CD4-positive, CD25-positive, alpha-beta regulatory T cell (primary cell): Measurements from ENCODE around the gene ECE2. TPM values are rescaled to one million over a fixed set of nuclear protein-coding genes. Genes with fewer than 3 reads are reported as not detected.

Experiments used
- ATAC-seq, 2 donors: fragments of 150-1000 bp; cut with Tn5 transposase; one replicate each; pipeline ENCODE4 v1.10.0; 2021; ENCODE audit warnings: low read depth in 2 of 2, moderate number of reproducible peaks in 2 of 2, moderate library complexity in 1 of 2
- DNase-seq, 3 donors: peaks; one replicate each; pipeline versions ENCODE4 v3.0.0 to v3.0.0-alpha.2; 2012 to 2022; ENCODE audit warnings: mixed read lengths in 1 of 3
- H3K27ac ChIP-seq: one replicate; pipeline ENCODE4 v1.7.0; 2013; ENCODE audit warnings: mild to moderate bottlenecking, low read length; ENCODE audit not compliant: insufficient read depth, poor library complexity, severe bottlenecking
- H3K27me3 ChIP-seq: one replicate; pipeline ENCODE4 v1.7.0; 2013; ENCODE audit warnings: low read length; ENCODE audit not compliant: control insufficient read depth, insufficient read depth
- H3K36me3 ChIP-seq: one replicate; pipeline ENCODE4 v1.7.0; 2013; ENCODE audit warnings: mild to moderate bottlenecking, low read length, moderate library complexity; ENCODE audit not compliant: control insufficient read depth, insufficient read depth
- H3K4me1 ChIP-seq: 2 replicates; pipeline ENCODE4 v1.7.0; 2013; ENCODE audit warnings: mild to moderate bottlenecking, low read length; ENCODE audit not compliant: insufficient read depth, control insufficient read depth, poor library complexity, severe bottlenecking
- H3K4me3 ChIP-seq: one replicate; pipeline ENCODE4 v1.7.0; 2013; ENCODE audit warnings: low read depth, mild to moderate bottlenecking, low read length, moderate library complexity
- H3K9me3 ChIP-seq, 2 experiments: 1 replicate in 1 of 2; 2 replicates in 1 of 2; pipeline ENCODE4 v1.7.0; 2013; ENCODE audit warnings: low read length in 2 of 2, mild to moderate bottlenecking in 1 of 2, moderate library complexity in 1 of 2; ENCODE audit not compliant: control insufficient read depth in 2 of 2
- H3K27ac Mint-ChIP-seq, 3 donors: one replicate each; pipeline ENCODE4 v1.8.0; 2020 to 2022; ENCODE audit warnings: mild to moderate bottlenecking in 3 of 3, mixed read lengths in 3 of 3, moderate library complexity in 2 of 3
- H3K27me3 Mint-ChIP-seq: one replicate; pipeline ENCODE4 v1.8.0; 2022; ENCODE audit warnings: mild to moderate bottlenecking, mixed read lengths
- H3K36me3 Mint-ChIP-seq: one replicate; pipeline ENCODE4 v1.8.0; 2020; ENCODE audit warnings: mixed read lengths
- H3K4me1 Mint-ChIP-seq, 4 donors: one replicate each; pipeline ENCODE4 v1.8.0; 2020 to 2022; ENCODE audit warnings: mixed read lengths in 4 of 4, mild to moderate bottlenecking in 1 of 4
- H3K4me3 Mint-ChIP-seq, 4 donors: one replicate each; pipeline ENCODE4 v1.8.0; 2020 to 2022; ENCODE audit warnings: mild to moderate bottlenecking in 4 of 4, mixed read lengths in 4 of 4, moderate library complexity in 3 of 4
- H3K9me3 Mint-ChIP-seq, 7 donors: one replicate each; pipeline ENCODE4 v1.8.0; 2020 to 2022; ENCODE audit warnings: mixed read lengths in 7 of 7, mild to moderate bottlenecking in 3 of 7, moderate library complexity in 2 of 7
- polyA plus RNA-seq, 4 donors: library from polyadenylated mRNA; unstranded; fragments of 300-500 nt; fragmentation: Illumina TruSeq; gene quantifications; one replicate each; pipeline ENCODE4 v1.2.3, GENCODE V29; 2021
- total RNA-seq: library from RNA; stranded (reverse); gene quantifications from one replicate; pipeline ENCODE4 v1.2.3, GENCODE V29; 2022

Gene ECE2
- total and polyA plus RNA-seq, 5 donors from 2014 or later = not detected

GRCh38 chr3:184311633-184312032 is 35.8 kb downstream of the ECE2 start:
- Mint-ChIP-seq H3K4me1 (peaks cover 0 to 13% (median 8%) of the 10 kb centered on the region in 4 donors), H3K27me3 (no peaks in the 10 kb centered on the region), H3K9me3 (no peaks in the 10 kb centered on the region), H3K36me3 (peaks cover 28% of the 10 kb centered on the region), H3K4me3 (peak overlapping the region in 3 of 4 donors; percentile 1 to 81 (median 57)), H3K27ac (no peak overlapping the region)
- DNase-seq (no peak), ATAC-seq (no peak)
- no peak overlapping the region for H3K27ac ChIP-seq
- H3K36me3 ChIP-seq = peaks cover 23% of the 10 kb centered on the region
- no peaks in the 10 kb centered on the region for H3K9me3 ChIP-seq
- H3K4me3 ChIP-seq = no peak overlapping the region
- no peaks in the 10 kb centered on the region for H3K27me3 ChIP-seq
- H3K4me1 ChIP-seq = peaks cover 17% of the 10 kb centered on the region

GRCh38 chr3:184314363-184314699 is 38.5 kb downstream of the ECE2 start, which contains the start of gene EIF4G1:
Gene EIF4G1 (plus strand): TSS chr3:184314606. CDS start chr3:184315797, 1,191 bp downstream.
- Mint-ChIP-seq H3K9me3 (no peaks in the 10 kb centered on the region), H3K27ac (peak within 1 kb of the TSS; percentile 91 to 96 (median 94)), H3K27me3 (no peaks in the 10 kb centered on the region), H3K4me1 (peaks cover 11 to 32% (median 23%) of the 10 kb centered on the region in 4 donors), H3K4me3 (peak within 1 kb of the TSS; percentile 86 to 94 (median 90)), H3K36me3 (peaks cover 21% of the 10 kb centered on the region)
- H3K4me1 ChIP-seq = peaks cover 26% of the 10 kb centered on the region
- ATAC-seq (peak; percentile 84 to 89), DNase-seq (peak; percentile 91 to 95 (median 92))
- no peaks in the 10 kb centered on the region for H3K27me3 ChIP-seq
- H3K9me3 ChIP-seq = no peaks in the 10 kb centered on the region
- peaks cover 21% of the 10 kb centered on the region for H3K36me3 ChIP-seq
- peak within 1 kb of the TSS; percentile 88 for H3K27ac ChIP-seq
- H3K4me3 ChIP-seq = peak within 1 kb of the TSS; percentile 78

GRCh38 chr3:184314700-184315542 is 39.1 kb downstream of the ECE2 start:
- Mint-ChIP-seq H3K9me3 (no peaks in the 10 kb centered on the region), H3K27ac (peak overlapping the region; percentile 68 to 96 (median 94)), H3K27me3 (no peaks in the 10 kb centered on the region), H3K4me3 (peak overlapping the region; percentile 86 to 94 (median 89)), H3K36me3 (peaks cover 19% of the 10 kb centered on the region), H3K4me1 (peaks cover 11 to 34% (median 23%) of the 10 kb centered on the region in 4 donors)
- H3K4me1 ChIP-seq = peaks cover 26% of the 10 kb centered on the region
- ATAC-seq (peak; percentile 44 to 54), DNase-seq (peak; percentile 64 to 66 (median 64))
- peaks cover 26% of the 10 kb centered on the region for H3K36me3 ChIP-seq
- H3K9me3 ChIP-seq = no peaks in the 10 kb centered on the region
- no peaks in the 10 kb centered on the region for H3K27me3 ChIP-seq
- H3K27ac ChIP-seq = peak overlapping the region; percentile 88
- H3K4me3 ChIP-seq = peak overlapping the region; percentile 69

GRCh38 chr3:184315543-184315867 is 39.7 kb downstream of the ECE2 start:
- no peak for ATAC-seq
- no peaks in the 10 kb centered on the region for H3K27me3 ChIP-seq
- Mint-ChIP-seq H3K27ac (peak overlapping the region; percentile 68 to 96 (median 94)), H3K27me3 (no peaks in the 10 kb centered on the region), H3K9me3 (no peaks in the 10 kb centered on the region), H3K36me3 (peaks cover 18% of the 10 kb centered on the region), H3K4me1 (peaks cover 11 to 34% (median 23%) of the 10 kb centered on the region in 4 donors), H3K4me3 (peak overlapping the region; percentile 86 to 89 (median 87))
- H3K27ac ChIP-seq = peak overlapping the region; percentile 88
- no peaks in the 10 kb centered on the region for H3K9me3 ChIP-seq
- peaks cover 26% of the 10 kb centered on the region for H3K4me1 ChIP-seq
- H3K4me3 ChIP-seq = peak overlapping the region; percentile 69
- H3K36me3 ChIP-seq = peaks cover 30% of the 10 kb centered on the region
- no peak for DNase-seq

GRCh38 chr3:184315871-184316661 is 40.2 kb downstream of the ECE2 start:
- H3K36me3 Mint-ChIP-seq = peaks cover 23% of the 10 kb centered on the region
- peaks cover 26% of the 10 kb centered on the region for H3K4me1 ChIP-seq
- peaks cover 11 to 34% (median 25%) of the 10 kb centered on the region in 4 donors for H3K4me1 Mint-ChIP-seq
- H3K4me3 ChIP-seq = peak overlapping the region; percentile 31
- H3K9me3 Mint-ChIP-seq = no peaks in the 10 kb centered on the region
- no peak for ATAC-seq
- DNase-seq = no peak
- H3K9me3 ChIP-seq = no peaks in the 10 kb centered on the region
- no peaks in the 10 kb centered on the region for H3K27me3 ChIP-seq
- peak overlapping the region; percentile 88 for H3K27ac ChIP-seq
- H3K27ac Mint-ChIP-seq = peak overlapping the region; percentile 68 to 94 (median 76)
- no peaks in the 10 kb centered on the region for H3K27me3 Mint-ChIP-seq
- peaks cover 35% of the 10 kb centered on the region for H3K36me3 ChIP-seq
- peak overlapping the region; percentile 86 to 89 (median 87) for H3K4me3 Mint-ChIP-seq

GRCh38 chr3:184316792-184317191 is 41.0 kb downstream of the ECE2 start:
- ATAC-seq = no peak
- Mint-ChIP-seq H3K9me3 (no peaks in the 10 kb centered on the region), H3K27ac (peak overlapping the region in 2 of 3 donors; percentile 68 to 76), H3K4me3 (peak overlapping the region; percentile 86 to 89 (median 87)), H3K4me1 (peaks cover 11 to 34% (median 25%) of the 10 kb centered on the region in 4 donors), H3K36me3 (peaks cover 30% of the 10 kb centered on the region), H3K27me3 (no peaks in the 10 kb centered on the region)
- Histone ChIP-seq H3K4me3 (peak overlapping the region; percentile 31), H3K4me1 (peaks cover 26% of the 10 kb centered on the region), H3K27ac (peak overlapping the region; percentile 88), H3K9me3 (no peaks in the 10 kb centered on the region), H3K36me3 (peaks cover 43% of the 10 kb centered on the region), H3K27me3 (no peaks in the 10 kb centered on the region)
- DNase-seq = no peak

- peak overlapping the region; percentile 57 to 89 (median 87) for H3K4me3 Mint-ChIP-seq
- peaks cover 30% of the 10 kb centered on the region for H3K36me3 Mint-ChIP-seq
- no peak for ATAC-seq
- H3K27ac ChIP-seq = peak overlapping the region; percentile 33
- H3K9me3 ChIP-seq = no peaks in the 10 kb centered on the region
- peak overlapping the region; percentile 24 to 86 (median 68) for H3K27ac Mint-ChIP-seq
- peaks cover 47% of the 10 kb centered on the region for H3K36me3 ChIP-seq
- H3K4me1 Mint-ChIP-seq = peaks cover 11 to 34% (median 25%) of the 10 kb centered on the region in 4 donors
- DNase-seq = no peak
- H3K27me3 ChIP-seq = no peaks in the 10 kb centered on the region
- no peaks in the 10 kb centered on the region for H3K9me3 Mint-ChIP-seq
- H3K4me1 ChIP-seq = peaks cover 26% of the 10 kb centered on the region
- H3K4me3 ChIP-seq = peak overlapping the region; percentile 15
- H3K27me3 Mint-ChIP-seq = no peaks in the 10 kb centered on the region
Measured at GRCh38 chr3:184317201-184317600, 41.4 kb downstream of the ECE2 start.
